ENCODE measurements around the gene PRKAG1. TPM values are rescaled to one million over a fixed set of nuclear protein-coding genes. Genes with fewer than 3 reads are reported as not detected.
A peak's percentile ranks its signal among the peaks of the same experiment; 100 is the strongest.

The PRKAG1 gene
- total RNA-seq, 6 experiments from 2014 or later: 79.0 to 92.0 (median 83.3) TPM

DNA sequence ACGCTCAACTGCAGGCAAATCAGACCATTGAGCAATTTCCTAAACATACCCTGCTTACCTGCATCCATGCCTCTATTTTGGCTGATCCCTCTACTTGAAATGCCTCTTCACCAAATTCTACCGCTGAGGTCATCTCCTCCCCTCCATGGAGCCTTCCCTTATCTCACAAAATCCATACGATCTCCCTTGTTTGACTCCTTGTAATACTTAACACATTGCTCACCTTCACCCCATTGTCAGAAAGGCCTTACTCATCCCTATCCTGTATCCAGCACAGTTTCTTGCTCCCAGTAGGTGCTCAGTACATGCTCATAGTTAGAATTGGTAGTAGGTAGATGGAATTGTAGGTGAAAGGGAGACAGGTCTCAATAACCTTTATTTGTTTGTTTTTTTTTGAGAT, 24.8 kb downstream of the PRKAG1 start:
- peaks cover 22% of the 10 kb centered on the region for H3K4me1 Mint-ChIP-seq (ENCODE audit: low read depth)
- no peak for TF ChIP-seq CTCF (IDR thresholded peaks at IDR 0.05)
- DNase-seq: no peak
- H3K9me3 Mint-ChIP-seq: no peaks in the 10 kb centered on the region
- H3K27ac Mint-ChIP-seq: no peak overlapping the region
- peaks cover 31% of the 10 kb centered on the region for H3K27me3 Mint-ChIP-seq (ENCODE audit: insufficient read depth)
- no peak overlapping the region for H3K4me3 Mint-ChIP-seq
- H3K36me3 Mint-ChIP-seq (ENCODE audit: low read depth): no peaks in the 10 kb centered on the region

DNA sequence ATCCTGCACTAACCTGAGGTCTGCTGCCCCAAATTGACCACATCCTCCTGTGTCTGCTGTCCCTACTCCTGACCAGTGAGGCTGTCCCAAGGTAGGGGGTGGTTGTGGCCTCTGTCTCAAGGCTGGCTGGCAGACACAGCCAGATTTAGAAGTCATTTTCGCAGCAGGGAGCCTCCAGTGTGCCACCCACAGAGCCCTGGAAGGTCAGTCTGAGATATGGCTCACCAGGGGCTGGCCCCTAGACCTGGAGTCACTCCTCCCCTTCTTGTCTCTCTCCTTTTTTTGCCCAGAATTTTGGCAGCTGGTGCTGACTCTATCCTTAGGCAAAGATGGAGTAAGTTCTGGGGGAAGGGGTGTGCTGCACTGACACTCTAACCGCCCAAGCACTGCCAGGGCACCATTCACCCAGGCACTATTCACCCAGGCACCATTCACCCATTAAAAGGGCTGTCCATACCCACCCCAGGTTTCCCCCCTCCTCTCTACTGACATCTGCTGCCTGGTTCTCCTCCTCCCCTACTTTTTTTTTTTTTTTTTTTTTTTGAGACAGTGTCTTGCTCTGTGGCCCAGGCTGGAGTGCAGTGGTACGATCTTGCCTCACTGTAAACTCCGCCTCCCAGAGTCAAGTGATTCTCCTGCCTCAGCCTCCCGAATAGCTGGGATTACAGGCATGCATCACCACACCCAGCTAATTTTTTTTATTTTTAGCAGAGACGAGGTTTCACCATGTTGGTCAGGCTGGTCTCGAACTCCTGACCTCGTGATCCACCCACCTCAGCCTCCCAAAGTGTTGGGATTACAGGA, 27.1 kb downstream of the PRKAG1 start:
- DNase-seq: no peak
- no peaks in the 10 kb centered on the region for H3K36me3 Mint-ChIP-seq (ENCODE audit: low read depth)
- no peak overlapping the region for H3K27ac Mint-ChIP-seq
- TF ChIP-seq CTCF (IDR thresholded peaks at IDR 0.05): no peak
- peaks cover 46% of the 10 kb centered on the region for H3K27me3 Mint-ChIP-seq (ENCODE audit: insufficient read depth)
- no peaks in the 10 kb centered on the region for H3K9me3 Mint-ChIP-seq
- peaks cover 22% of the 10 kb centered on the region for H3K4me1 Mint-ChIP-seq (ENCODE audit: low read depth)
- H3K4me3 Mint-ChIP-seq: no peak overlapping the region

GRCh38 chr12:48990552-48990951, 28.0 kb downstream of the PRKAG1 start:
- Mint-ChIP-seq H3K27ac (no peak overlapping the region), H3K4me3 (no peak overlapping the region), H3K4me1 (ENCODE audit: low read depth) (peaks cover 19% of the 10 kb centered on the region), H3K9me3 (no peaks in the 10 kb centered on the region), H3K27me3 (ENCODE audit: insufficient read depth) (peaks cover 51% of the 10 kb centered on the region), H3K36me3 (ENCODE audit: low read depth) (no peaks in the 10 kb centered on the region)
- TF ChIP-seq CTCF (IDR thresholded peaks at IDR 0.05): no peak
- DNase-seq: no peak

- Mint-ChIP-seq H3K36me3 (ENCODE audit: low read depth) (no peaks in the 10 kb centered on the region), H3K4me3 (no peak overlapping the region), H3K4me1 (ENCODE audit: low read depth) (no peaks in the 10 kb centered on the region; the same call in 1 of the 2 replicates), H3K27me3 (ENCODE audit: insufficient read depth) (peaks cover 57% of the 10 kb centered on the region), H3K27ac (no peak overlapping the region), H3K9me3 (no peaks in the 10 kb centered on the region)
- TF ChIP-seq CTCF (IDR thresholded peaks at IDR 0.05): peak; percentile 97
- peak; percentile 25 for DNase-seq
Measured at GRCh38 chr12:48988030-48988649, 30.4 kb downstream of the PRKAG1 start.

GRCh38 chr12:48986720-48987291, 31.8 kb downstream of the PRKAG1 start:
- Mint-ChIP-seq H3K27me3 (ENCODE audit: insufficient read depth) (peaks cover 70% of the 10 kb centered on the region), H3K4me3 (no peak overlapping the region), H3K9me3 (no peaks in the 10 kb centered on the region), H3K27ac (no peak overlapping the region), H3K4me1 (ENCODE audit: low read depth) (peaks cover under 1% of the 10 kb centered on the region), H3K36me3 (ENCODE audit: low read depth) (peaks cover under 1% of the 10 kb centered on the region; the same call in 1 of the 2 replicates)
- no peak for DNase-seq
- no peak for TF ChIP-seq CTCF (IDR thresholded peaks at IDR 0.05)
